ENCODE measurements around the gene HES1.

DNA sequence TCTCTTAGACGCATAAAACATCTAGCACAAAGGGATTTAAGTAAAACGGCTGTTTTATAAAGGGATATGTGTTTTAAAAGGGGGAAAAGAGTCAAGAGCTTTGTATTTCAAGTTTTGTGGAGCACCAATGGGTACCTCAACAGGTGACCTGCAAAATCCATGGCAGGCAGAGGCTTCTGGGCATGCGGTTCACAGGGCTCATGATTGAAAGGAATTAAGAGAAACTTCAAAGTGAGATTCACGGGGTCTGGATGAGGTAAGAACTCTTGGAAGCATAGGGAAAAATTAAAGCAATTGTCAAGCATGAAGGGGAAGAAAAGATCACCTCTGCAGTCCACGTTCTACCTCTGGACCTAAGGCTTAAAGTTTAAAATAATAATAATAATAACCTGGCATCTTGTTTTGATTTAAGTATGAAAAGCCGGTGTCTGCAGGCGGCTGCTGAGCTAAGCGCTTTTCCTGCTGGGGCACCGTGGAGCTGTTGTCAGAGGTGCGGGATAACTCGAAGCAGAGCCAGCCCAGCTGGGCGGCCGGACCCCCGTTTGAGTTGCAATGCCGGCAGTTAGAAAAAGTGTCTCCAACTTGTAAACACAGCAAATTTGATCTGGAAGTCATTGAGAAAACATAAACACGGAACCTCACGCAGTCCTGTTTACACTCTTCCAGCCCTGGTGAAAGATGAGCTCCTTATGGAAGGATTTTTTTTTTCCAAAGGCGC, 40.5 kb downstream of the HES1 start:
- TF ChIP-seq CTCF (IDR thresholded peaks at IDR 0.05; ENCODE audit: insufficient read depth, low read length, poor library complexity, severe bottlenecking): no peak
- TF ChIP-seq EZH2phosphoT487 (conservative IDR thresholded peaks at IDR 0.05; ENCODE audit: low read length): no peak

All from SU-DHL-6 (cell line).